Measurements from ENCODE around the gene MED8.

- TF ChIP-seq CTCF (IDR thresholded peaks at IDR 0.05; ENCODE audit: low read length) (no peak), EZH2 (optimal IDR thresholded peaks at IDR 0.05; ENCODE audit: low read depth, low read length) (no peak), EZH2phosphoT487 (IDR thresholded peaks at IDR 0.05; ENCODE audit: low read length) (no peak)
Measured at GRCh38 chr1:43366601-43367025, 23.0 kb downstream of the MED8 start.
